Right lobe of liver (tissue), 4 donors: ENCODE results near the gene HACD4.

ENCODE experiments used
- POLR2A ChIP-seq: fragments of 450-650 bp; IDR thresholded peaks from one replicate; pipeline ENCODE4 v1.6.1; 2017; ENCODE audit warnings: antibody characterized with exemption, mild to moderate bottlenecking
- TF ChIP-seq, protein P1 (sequence below), 4 donors: fragments of 200-600 bp in 3 of 4; fragments of 450-650 bp in 1 of 4; IDR thresholded peaks; one replicate each; pipeline versions ENCODE4 v1.5.1 to v1.8.0; 2016 to 2022; ENCODE audit warnings: antibody characterized with exemption in 4 of 4, mild to moderate bottlenecking in 2 of 4
- donor health status: DM: no; HTN: no; CAD: no.
- donor health status: DM: no; HTN: no; CAD: no.
- donor health status: DM: no; HTN: yes; CAD: no.

DNA sequence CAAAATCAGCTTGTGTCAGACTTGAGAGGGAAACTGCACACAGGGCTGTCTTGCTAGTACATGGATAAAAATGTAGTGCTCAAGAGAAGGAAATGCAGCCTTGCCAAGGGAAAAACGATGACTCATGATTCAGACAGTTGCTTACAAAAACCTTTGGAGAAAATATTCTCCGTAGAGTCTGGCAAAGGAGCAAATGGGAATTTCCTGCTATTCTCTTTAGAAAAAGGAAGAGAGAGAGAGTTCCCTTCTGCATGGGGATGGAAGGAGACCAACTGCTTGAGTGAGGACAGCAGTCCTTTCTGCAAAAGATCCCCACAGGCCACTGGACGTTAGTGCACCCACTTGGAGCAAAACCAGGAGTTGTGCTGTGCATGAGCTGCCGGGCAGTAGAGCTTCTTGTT is 38.7 kb upstream of the HACD4 start:
- TF ChIP-seq, protein P1, sequence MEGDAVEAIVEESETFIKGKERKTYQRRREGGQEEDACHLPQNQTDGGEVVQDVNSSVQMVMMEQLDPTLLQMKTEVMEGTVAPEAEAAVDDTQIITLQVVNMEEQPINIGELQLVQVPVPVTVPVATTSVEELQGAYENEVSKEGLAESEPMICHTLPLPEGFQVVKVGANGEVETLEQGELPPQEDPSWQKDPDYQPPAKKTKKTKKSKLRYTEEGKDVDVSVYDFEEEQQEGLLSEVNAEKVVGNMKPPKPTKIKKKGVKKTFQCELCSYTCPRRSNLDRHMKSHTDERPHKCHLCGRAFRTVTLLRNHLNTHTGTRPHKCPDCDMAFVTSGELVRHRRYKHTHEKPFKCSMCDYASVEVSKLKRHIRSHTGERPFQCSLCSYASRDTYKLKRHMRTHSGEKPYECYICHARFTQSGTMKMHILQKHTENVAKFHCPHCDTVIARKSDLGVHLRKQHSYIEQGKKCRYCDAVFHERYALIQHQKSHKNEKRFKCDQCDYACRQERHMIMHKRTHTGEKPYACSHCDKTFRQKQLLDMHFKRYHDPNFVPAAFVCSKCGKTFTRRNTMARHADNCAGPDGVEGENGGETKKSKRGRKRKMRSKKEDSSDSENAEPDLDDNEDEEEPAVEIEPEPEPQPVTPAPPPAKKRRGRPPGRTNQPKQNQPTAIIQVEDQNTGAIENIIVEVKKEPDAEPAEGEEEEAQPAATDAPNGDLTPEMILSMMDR (IDR thresholded peaks at IDR 0.05) = no peak
- TF ChIP-seq POLR2A = no peak
